Measurements from ENCODE around the gene CCDC93. TPM values are rescaled to one million over a fixed set of nuclear protein-coding genes. Genes with fewer than 3 reads are reported as not detected.

CCDC93 gene
- polyA plus RNA-seq, 2 donors = 5.2 to 5.3 TPM

DNA sequence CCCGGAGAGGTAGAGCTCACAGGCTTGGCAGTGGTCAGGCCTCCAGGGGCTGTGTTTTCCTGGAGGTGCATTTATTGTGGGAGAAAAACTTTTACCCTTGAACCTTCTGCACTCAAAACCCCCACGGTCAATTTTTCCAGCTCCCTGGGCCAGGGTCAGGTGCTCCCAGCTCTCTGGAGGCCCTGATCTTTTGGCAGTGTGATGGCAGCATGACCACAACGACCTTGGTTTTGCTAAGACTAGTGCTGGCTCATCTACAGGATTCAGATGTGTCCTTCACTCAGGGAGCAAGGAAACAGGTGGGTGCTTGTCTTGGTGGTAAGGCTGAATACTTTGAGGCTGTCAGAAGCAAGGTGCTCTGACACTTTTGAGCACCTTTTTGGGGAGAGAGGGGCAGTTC is 92.3 kb downstream of the CCDC93 start:
- Histone ChIP-seq H3K9me3 (ENCODE audit: control insufficient read depth in 2 of 2, insufficient read depth in 1 of 2, low read depth in 1 of 2, low read length in 1 of 2) (no peaks in the 10 kb centered on the region), H3K4me3 (ENCODE audit: low read depth in 1 of 2, low read length in 2 of 2) (no peak overlapping the region), H3K27me3 (ENCODE audit: control insufficient read depth in 1 of 2, insufficient read depth in 2 of 2, low read length in 2 of 2) (no peaks in the 10 kb centered on the region), H3K4me1 (ENCODE audit: control insufficient read depth in 2 of 2, insufficient read depth in 2 of 2, low read length in 1 of 2) (no peaks in the 10 kb centered on the region), H3K36me3 (ENCODE audit: control insufficient read depth in 2 of 2, insufficient read depth in 2 of 2, low read length in 1 of 2) (peaks cover 32 to 46% of the 10 kb centered on the region in 2 donors), H3K27ac (ENCODE audit: low read depth in 2 of 2, low read length in 1 of 2) (no peak overlapping the region)
- 86 to 90% methylated on average over 3 of the region's 3 CpGs for WGBS, 2 donors

DNA sequence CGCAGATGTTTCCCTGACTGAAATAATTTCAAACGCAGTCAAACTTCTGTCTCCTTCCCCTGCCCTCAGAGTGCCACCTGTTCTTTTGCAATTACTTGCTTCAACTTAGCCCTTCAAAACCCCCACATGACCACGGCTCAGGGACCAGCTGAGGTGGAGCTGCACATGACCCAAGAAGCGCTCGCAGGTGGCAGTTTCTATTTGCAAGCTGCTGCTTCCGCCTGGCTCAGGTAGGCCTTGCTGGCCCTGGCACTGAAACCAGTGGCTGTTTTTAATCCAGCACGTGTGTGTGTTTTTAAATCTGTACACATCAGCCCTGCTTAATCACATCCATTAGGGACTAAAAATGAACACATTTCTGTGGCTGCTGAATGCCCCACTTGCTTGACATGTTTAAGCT is 95.3 kb downstream of the CCDC93 start:
- 92 to 93% methylated on average over 7 of the region's 7 CpGs for WGBS, 2 donors
- no peak overlapping the region for H3K4me3 ChIP-seq (ENCODE audit: low read depth in 1 of 2, low read length in 2 of 2)
- no peaks in the 10 kb centered on the region for H3K4me1 ChIP-seq (ENCODE audit: control insufficient read depth in 2 of 2, insufficient read depth in 2 of 2, low read length in 1 of 2)

GRCh38 chr2:117917223-117917917 is 96.5 kb downstream of the CCDC93 start:
- Histone ChIP-seq H3K4me3 (ENCODE audit: low read depth in 1 of 2, low read length in 2 of 2) (no peak overlapping the region), H3K27ac (ENCODE audit: low read depth in 2 of 2, low read length in 1 of 2) (no peak overlapping the region), H3K9me3 (ENCODE audit: control insufficient read depth in 2 of 2, insufficient read depth in 1 of 2, low read depth in 1 of 2, low read length in 1 of 2) (peaks cover 0 to 5% of the 10 kb centered on the region in 2 donors), H3K4me1 (ENCODE audit: control insufficient read depth in 2 of 2, insufficient read depth in 2 of 2, low read length in 1 of 2) (no peaks in the 10 kb centered on the region), H3K36me3 (ENCODE audit: control insufficient read depth in 2 of 2, insufficient read depth in 2 of 2, low read length in 1 of 2) (peaks cover 32 to 40% of the 10 kb centered on the region in 2 donors), H3K27me3 (ENCODE audit: control insufficient read depth in 1 of 2, insufficient read depth in 2 of 2, low read length in 2 of 2) (no peaks in the 10 kb centered on the region)
- 87 to 91% methylated on average over 19 of the region's 19 CpGs for WGBS, 2 donors

More for the DNA sequence above, 95.3 kb downstream of the CCDC93 start:
- H3K27me3 ChIP-seq (ENCODE audit: control insufficient read depth in 1 of 2, insufficient read depth in 2 of 2, low read length in 2 of 2) = no peaks in the 10 kb centered on the region
- no peaks in the 10 kb centered on the region for H3K9me3 ChIP-seq (ENCODE audit: control insufficient read depth in 2 of 2, insufficient read depth in 1 of 2, low read depth in 1 of 2, low read length in 1 of 2)
- H3K27ac ChIP-seq (ENCODE audit: low read depth in 2 of 2, low read length in 1 of 2) = no peak overlapping the region
- peaks cover 34 to 48% of the 10 kb centered on the region in 2 donors for H3K36me3 ChIP-seq (ENCODE audit: control insufficient read depth in 2 of 2, insufficient read depth in 2 of 2, low read length in 1 of 2)

DNA sequence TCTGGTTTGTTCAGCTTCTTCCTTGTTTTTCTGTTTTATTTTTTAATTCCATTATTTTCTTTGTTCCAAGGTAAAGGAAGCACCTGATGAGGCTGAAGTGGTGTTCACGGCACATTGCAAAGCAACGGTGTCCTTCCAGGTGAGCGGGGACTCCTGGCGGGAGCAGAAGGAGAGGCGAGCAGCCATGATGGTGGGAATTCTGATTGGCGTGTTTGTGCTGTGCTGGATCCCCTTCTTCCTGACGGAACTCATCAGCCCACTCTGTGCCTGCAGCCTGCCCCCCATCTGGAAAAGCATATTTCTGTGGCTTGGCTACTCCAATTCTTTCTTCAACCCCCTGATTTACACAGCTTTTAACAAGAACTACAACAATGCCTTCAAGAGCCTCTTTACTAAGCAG is 110.9 kb downstream of the CCDC93 start:
- Histone ChIP-seq H3K4me3 (ENCODE audit: low read depth in 1 of 2, low read length in 2 of 2) (no peak overlapping the region), H3K27ac (ENCODE audit: low read depth in 2 of 2, low read length in 1 of 2) (no peak overlapping the region), H3K4me1 (ENCODE audit: control insufficient read depth in 2 of 2, insufficient read depth in 2 of 2, low read length in 1 of 2) (no peaks in the 10 kb centered on the region), H3K9me3 (ENCODE audit: control insufficient read depth in 2 of 2, insufficient read depth in 1 of 2, low read depth in 1 of 2, low read length in 1 of 2) (peaks cover 0 to 3% of the 10 kb centered on the region in 2 donors), H3K36me3 (ENCODE audit: control insufficient read depth in 2 of 2, insufficient read depth in 2 of 2, low read length in 1 of 2) (no peaks in the 10 kb centered on the region), H3K27me3 (ENCODE audit: control insufficient read depth in 1 of 2, insufficient read depth in 2 of 2, low read length in 2 of 2) (no peaks in the 10 kb centered on the region)
- 90 to 92% methylated on average over 7 of the region's 7 CpGs for WGBS, 2 donors

DNA sequence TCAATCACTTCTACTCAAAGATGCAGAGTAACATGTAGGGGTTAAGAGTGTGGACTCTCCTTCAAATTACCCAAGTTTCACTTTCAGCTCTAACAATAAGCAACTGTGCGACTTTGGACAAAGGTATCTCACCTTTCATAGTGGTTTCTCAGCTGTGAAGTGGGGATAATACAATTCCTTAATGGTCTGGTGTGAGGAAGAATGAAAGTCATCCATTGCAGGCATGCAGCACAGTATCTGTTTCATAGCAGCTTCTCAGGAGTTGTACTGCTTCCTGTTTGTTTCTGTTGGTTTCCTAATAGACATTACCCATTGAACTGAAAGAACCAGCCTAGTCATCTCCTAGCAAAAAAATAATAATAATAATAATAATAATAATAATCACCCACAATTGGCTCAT is 125.0 kb downstream of the CCDC93 start:
- Histone ChIP-seq H3K27ac (ENCODE audit: low read depth in 2 of 2, low read length in 1 of 2) (no peak overlapping the region), H3K4me3 (ENCODE audit: low read depth in 1 of 2, low read length in 2 of 2) (no peak overlapping the region), H3K27me3 (ENCODE audit: control insufficient read depth in 1 of 2, insufficient read depth in 2 of 2, low read length in 2 of 2) (peaks cover 0 to 4% of the 10 kb centered on the region in 2 donors), H3K36me3 (ENCODE audit: control insufficient read depth in 2 of 2, insufficient read depth in 2 of 2, low read length in 1 of 2) (no peaks in the 10 kb centered on the region), H3K4me1 (ENCODE audit: control insufficient read depth in 2 of 2, insufficient read depth in 2 of 2, low read length in 1 of 2) (no peaks in the 10 kb centered on the region), H3K9me3 (ENCODE audit: control insufficient read depth in 2 of 2, insufficient read depth in 1 of 2, low read depth in 1 of 2, low read length in 1 of 2) (no peaks in the 10 kb centered on the region)
- WGBS, 2 donors = 56 to 60% methylated on average over 1 of the region's 1 CpG

GRCh38 chr2:117885308-117885707 is 128.6 kb downstream of the CCDC93 start:
- 61 to 72% methylated on average over 2 of the region's 2 CpGs for WGBS, 2 donors
- no peaks in the 10 kb centered on the region for H3K9me3 ChIP-seq (ENCODE audit: control insufficient read depth in 2 of 2, insufficient read depth in 1 of 2, low read depth in 1 of 2, low read length in 1 of 2)
- H3K36me3 ChIP-seq (ENCODE audit: control insufficient read depth in 2 of 2, insufficient read depth in 2 of 2, low read length in 1 of 2) = no peaks in the 10 kb centered on the region
- no peaks in the 10 kb centered on the region for H3K4me1 ChIP-seq (ENCODE audit: control insufficient read depth in 2 of 2, insufficient read depth in 2 of 2, low read length in 1 of 2)
- H3K27me3 ChIP-seq (ENCODE audit: control insufficient read depth in 1 of 2, insufficient read depth in 2 of 2, low read length in 2 of 2) = peaks cover 0 to 4% of the 10 kb centered on the region in 2 donors
- H3K27ac ChIP-seq (ENCODE audit: low read depth in 2 of 2, low read length in 1 of 2) = no peak overlapping the region
- no peak overlapping the region for H3K4me3 ChIP-seq (ENCODE audit: low read depth in 1 of 2, low read length in 2 of 2)

DNA sequence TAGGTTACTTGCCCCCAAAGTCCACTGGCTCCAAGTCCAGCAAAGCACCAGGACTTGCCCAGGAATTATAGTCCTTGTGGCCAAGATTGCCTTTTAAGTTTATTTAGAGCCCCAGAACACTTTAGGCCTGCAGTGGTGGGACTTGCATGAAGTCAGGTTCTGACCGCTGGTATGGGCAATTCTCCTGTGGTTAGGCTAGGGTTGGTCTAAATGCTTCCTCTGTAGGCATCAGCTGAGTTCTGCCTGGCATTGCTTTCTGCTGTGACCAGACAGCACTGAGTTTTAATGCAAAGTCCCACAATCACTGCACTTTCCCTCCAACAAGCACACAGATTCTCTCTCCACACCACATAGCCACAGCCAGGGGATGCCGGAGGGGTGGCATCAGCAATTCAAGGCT is 134.9 kb downstream of the CCDC93 start:
- no peak overlapping the region for H3K4me3 ChIP-seq (ENCODE audit: low read depth in 1 of 2, low read length in 2 of 2)
- no peak overlapping the region for H3K27ac ChIP-seq (ENCODE audit: low read depth in 2 of 2, low read length in 1 of 2)
- H3K36me3 ChIP-seq (ENCODE audit: control insufficient read depth in 2 of 2, insufficient read depth in 2 of 2, low read length in 1 of 2) = no peaks in the 10 kb centered on the region
- WGBS, 2 donors = 90 to 93% methylated on average over 2 of the region's 2 CpGs
- H3K27me3 ChIP-seq (ENCODE audit: control insufficient read depth in 1 of 2, insufficient read depth in 2 of 2, low read length in 2 of 2) = no peaks in the 10 kb centered on the region
- H3K4me1 ChIP-seq (ENCODE audit: control insufficient read depth in 2 of 2, insufficient read depth in 2 of 2, low read length in 1 of 2) = no peaks in the 10 kb centered on the region
- H3K9me3 ChIP-seq (ENCODE audit: control insufficient read depth in 2 of 2, insufficient read depth in 1 of 2, low read depth in 1 of 2, low read length in 1 of 2) = no peaks in the 10 kb centered on the region

GRCh38 chr2:117875786-117876185 is 138.1 kb downstream of the CCDC93 start:
- H3K27ac ChIP-seq (ENCODE audit: low read depth in 2 of 2, low read length in 1 of 2) = no peak overlapping the region
- no peaks in the 10 kb centered on the region for H3K4me1 ChIP-seq (ENCODE audit: control insufficient read depth in 2 of 2, insufficient read depth in 2 of 2, low read length in 1 of 2)
- H3K4me3 ChIP-seq (ENCODE audit: low read depth in 1 of 2, low read length in 2 of 2) = no peak overlapping the region
- H3K27me3 ChIP-seq (ENCODE audit: control insufficient read depth in 1 of 2, insufficient read depth in 2 of 2, low read length in 2 of 2) = no peaks in the 10 kb centered on the region
- no peaks in the 10 kb centered on the region for H3K36me3 ChIP-seq (ENCODE audit: control insufficient read depth in 2 of 2, insufficient read depth in 2 of 2, low read length in 1 of 2)
- WGBS, 2 donors = 20 to 32% methylated on average over 1 of the region's 1 CpG
- H3K9me3 ChIP-seq (ENCODE audit: control insufficient read depth in 2 of 2, insufficient read depth in 1 of 2, low read depth in 1 of 2, low read length in 1 of 2) = no peaks in the 10 kb centered on the region
